ENCODE measurements around the gene CAMK1D.

The CAMK1D gene

DNA sequence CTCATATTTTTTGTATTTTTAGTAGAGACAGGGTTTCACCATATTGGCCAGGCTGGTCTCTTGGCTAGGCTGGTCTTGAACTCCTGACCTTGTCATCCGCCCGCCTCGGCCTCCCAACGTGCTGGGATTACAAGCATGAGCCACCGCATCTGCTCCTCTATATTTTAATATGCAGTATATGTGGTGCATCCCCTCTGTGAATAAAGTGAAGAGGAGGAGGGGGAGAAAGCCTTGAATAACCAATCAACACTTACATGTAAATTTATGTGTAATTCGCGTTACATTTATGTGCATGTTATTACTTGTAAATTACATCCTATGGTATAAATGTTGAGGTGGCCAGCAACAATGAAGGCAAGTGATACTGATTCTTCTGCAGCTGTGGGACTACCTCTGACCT is 342.2 kb downstream of the CAMK1D start:
- Histone ChIP-seq H3K27ac (ENCODE audit: low read length) (no peak overlapping the region), H3F3A (ENCODE audit: insufficient read depth, low read length) (no peaks in the 10 kb centered on the region), H4K20me1 (ENCODE audit: insufficient read depth, low read length) (0 out of 2 replicates have a peak, but pooled peaks cover 2% of the 10 kb centered on the region), H3K36me3 (replicated peaks; ENCODE audit: insufficient read depth, low read length) (no peaks in the 10 kb centered on the region), H3K4me1 (ENCODE audit: low read length) (no peaks in the 10 kb centered on the region), H2AFZ (ENCODE audit: low read length) (no peak overlapping the region), H3K4me3 (ENCODE audit: low read length) (no peak overlapping the region), H3K27me3 (replicated peaks; ENCODE audit: insufficient read depth, low read length) (no peaks in the 10 kb centered on the region), H3K4me2 (ENCODE audit: low read depth, low read length) (no peak overlapping the region), H3K9ac (ENCODE audit: low read length) (no peak overlapping the region), H3K9me2 (replicated peaks; ENCODE audit: insufficient read depth, low read length) (no peaks in the 10 kb centered on the region), H3K79me2 (ENCODE audit: low read length) (0 out of 2 replicates have a peak, but pooled peaks cover 2% of the 10 kb centered on the region), H3K9me3 (replicated peaks; ENCODE audit: insufficient read depth, low read length) (no peaks in the 10 kb centered on the region)
- TF ChIP-seq EZH2phosphoT487 (IDR thresholded peaks at IDR 0.05; ENCODE audit: low read length) (no peak), EZH2 (optimal IDR thresholded peaks at IDR 0.05; ENCODE audit: low read depth, low read length) (no peak), CTCF (IDR thresholded peaks at IDR 0.05; ENCODE audit: low read length) (no peak)
- no peak for DNase-seq

- TF ChIP-seq EZH2 (optimal IDR thresholded peaks at IDR 0.05; ENCODE audit: low read depth, low read length) (no peak), EZH2phosphoT487 (IDR thresholded peaks at IDR 0.05; ENCODE audit: low read length) (no peak), CTCF (IDR thresholded peaks at IDR 0.05; ENCODE audit: low read length) (no peak)
- no peak overlapping the region for H3K4me2 ChIP-seq (ENCODE audit: low read depth, low read length)
These were observed 348.4 kb downstream of the CAMK1D start for GRCh38 chr10:12697764-12698163.

GRCh38 chr10:12699258-12699700 is 349.9 kb downstream of the CAMK1D start:
- Histone ChIP-seq H3K4me3 (ENCODE audit: low read length) (no peak overlapping the region), H3F3A (ENCODE audit: insufficient read depth, low read length) (no peaks in the 10 kb centered on the region), H3K79me2 (ENCODE audit: low read length) (no peaks in the 10 kb centered on the region), H3K36me3 (replicated peaks; ENCODE audit: insufficient read depth, low read length) (no peaks in the 10 kb centered on the region), H3K4me2 (ENCODE audit: low read depth, low read length) (no peak overlapping the region), H3K9ac (ENCODE audit: low read length) (no peak overlapping the region), H3K9me2 (replicated peaks; ENCODE audit: insufficient read depth, low read length) (no peaks in the 10 kb centered on the region), H2AFZ (ENCODE audit: low read length) (no peak overlapping the region), H4K20me1 (ENCODE audit: insufficient read depth, low read length) (0 out of 2 replicates have a peak, but pooled peaks cover 3% of the 10 kb centered on the region), H3K9me3 (replicated peaks; ENCODE audit: insufficient read depth, low read length) (no peaks in the 10 kb centered on the region), H3K27ac (ENCODE audit: low read length) (no peak overlapping the region), H3K27me3 (replicated peaks; ENCODE audit: insufficient read depth, low read length) (no peaks in the 10 kb centered on the region), H3K4me1 (ENCODE audit: low read length) (no peaks in the 10 kb centered on the region)
- DNase-seq, result no peak
- TF ChIP-seq EZH2phosphoT487 (IDR thresholded peaks at IDR 0.05; ENCODE audit: low read length) (no peak), CTCF (IDR thresholded peaks at IDR 0.05; ENCODE audit: low read length) (no peak), EZH2 (optimal IDR thresholded peaks at IDR 0.05; ENCODE audit: low read depth, low read length) (no peak)

More at GRCh38 chr10:12697764-12698163, 348.4 kb downstream of the CAMK1D start:
- Histone ChIP-seq H4K20me1 (ENCODE audit: insufficient read depth, low read length) (0 out of 2 replicates have a peak, but pooled peaks cover 3% of the 10 kb centered on the region), H3K9ac (ENCODE audit: low read length) (no peak overlapping the region), H3K9me3 (replicated peaks; ENCODE audit: insufficient read depth, low read length) (no peaks in the 10 kb centered on the region), H2AFZ (ENCODE audit: low read length) (no peak overlapping the region), H3K27ac (ENCODE audit: low read length) (no peak overlapping the region), H3K36me3 (replicated peaks; ENCODE audit: insufficient read depth, low read length) (no peaks in the 10 kb centered on the region), H3K27me3 (replicated peaks; ENCODE audit: insufficient read depth, low read length) (no peaks in the 10 kb centered on the region), H3K9me2 (replicated peaks; ENCODE audit: insufficient read depth, low read length) (no peaks in the 10 kb centered on the region), H3K4me3 (ENCODE audit: low read length) (no peak overlapping the region), H3K4me1 (ENCODE audit: low read length) (no peaks in the 10 kb centered on the region), H3K79me2 (ENCODE audit: low read length) (no peaks in the 10 kb centered on the region), H3F3A (ENCODE audit: insufficient read depth, low read length) (no peaks in the 10 kb centered on the region)
- DNase-seq, result no peak
